ENCODE data around the gene GPR119. TPM values are rescaled to one million over a fixed set of nuclear protein-coding genes. Genes with fewer than 3 reads are reported as not detected.

The GPR119 gene
- total and polyA plus RNA-seq, 4 donors = 4.3 TPM; not detected in 3

DNA sequence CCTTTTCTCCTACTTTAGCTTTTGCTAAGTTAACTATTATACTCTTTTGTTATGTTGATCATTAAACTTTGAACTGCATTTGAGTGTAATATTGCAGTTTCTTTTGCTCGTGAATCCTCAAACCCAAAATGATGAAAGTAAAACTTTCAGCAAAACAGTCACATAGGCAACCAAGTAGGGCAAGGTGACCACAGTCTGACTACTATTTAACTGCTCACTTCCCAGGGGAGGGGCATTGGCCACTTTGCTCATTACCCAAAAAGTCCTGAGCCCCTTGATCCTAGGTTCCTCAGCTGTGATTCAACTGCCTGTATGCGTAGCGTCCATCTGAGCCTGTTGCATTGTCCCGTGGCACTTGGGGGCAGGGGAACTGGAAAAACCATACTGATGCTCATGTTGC, 33.3 kb upstream of the GPR119 start:
- no peaks in the 10 kb centered on the region for H3K9me3 ChIP-seq (ENCODE audit: control insufficient read depth in 4 of 4, low read length in 3 of 4)
- H3K4me1 ChIP-seq (ENCODE audit: control insufficient read depth in 4 of 4, insufficient read depth in 4 of 4, low read length in 3 of 4) = no peaks in the 10 kb centered on the region
- no peak for TF ChIP-seq HNF4A (conservative IDR thresholded peaks at IDR 0.05)
- no peak overlapping the region for H3K9ac ChIP-seq (ENCODE audit: low read depth in 1 of 2, low read length in 2 of 2)
- no peak for DNase-seq (ENCODE audit: low spot score)
- peaks cover 0 to 4% (median 0%) of the 10 kb centered on the region in 4 donors for H3K36me3 ChIP-seq (ENCODE audit: control insufficient read depth in 4 of 4, insufficient read depth in 3 of 4, low read depth in 1 of 4, low read length in 3 of 4)
- no peaks in the 10 kb centered on the region for H3K27me3 ChIP-seq (ENCODE audit: control insufficient read depth in 4 of 4, insufficient read depth in 4 of 4, low read length in 3 of 4)
- H3K4me3 ChIP-seq (ENCODE audit: low read depth in 1 of 3, low read length in 3 of 3) = no peak overlapping the region
- H3K27ac ChIP-seq (ENCODE audit: low read depth in 1 of 2, low read length in 2 of 2) = no peak overlapping the region
- 90% methylated on average over 4 of the region's 4 CpGs for WGBS

DNA sequence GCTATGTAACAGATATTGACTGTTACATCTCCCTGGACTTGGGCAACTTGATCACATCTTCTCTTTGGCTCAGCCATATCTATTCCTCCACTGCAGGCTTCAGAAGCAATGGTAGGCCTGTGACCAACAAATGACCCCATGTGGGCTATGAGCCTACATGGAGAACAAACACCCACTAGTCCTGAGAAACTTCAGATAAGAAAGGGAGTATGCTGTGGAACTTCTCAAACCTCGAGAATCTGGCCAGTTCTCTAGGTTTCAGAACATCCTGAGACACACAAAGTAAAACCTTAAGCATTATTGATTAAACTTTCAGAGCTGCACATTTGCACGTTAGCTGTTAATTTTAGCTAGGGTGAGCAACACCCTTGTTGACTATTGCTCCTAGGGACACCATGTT, 32.6 kb upstream of the GPR119 start:
- no peak overlapping the region for H3K27ac ChIP-seq (ENCODE audit: low read depth in 1 of 2, low read length in 2 of 2)

More for the DNA sequence above, 32.6 kb upstream of the GPR119 start:
- no peak for DNase-seq (ENCODE audit: low spot score)
- TF ChIP-seq HNF4A (conservative IDR thresholded peaks at IDR 0.05) = no peak
- TF ChIP-seq, protein P1, sequence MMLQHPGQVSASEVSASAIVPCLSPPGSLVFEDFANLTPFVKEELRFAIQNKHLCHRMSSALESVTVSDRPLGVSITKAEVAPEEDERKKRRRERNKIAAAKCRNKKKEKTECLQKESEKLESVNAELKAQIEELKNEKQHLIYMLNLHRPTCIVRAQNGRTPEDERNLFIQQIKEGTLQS (IDR thresholded peaks at IDR 0.05) = no peak
- no peak for TF ChIP-seq RXRA (IDR thresholded peaks at IDR 0.05)
- TF ChIP-seq, protein P2, sequence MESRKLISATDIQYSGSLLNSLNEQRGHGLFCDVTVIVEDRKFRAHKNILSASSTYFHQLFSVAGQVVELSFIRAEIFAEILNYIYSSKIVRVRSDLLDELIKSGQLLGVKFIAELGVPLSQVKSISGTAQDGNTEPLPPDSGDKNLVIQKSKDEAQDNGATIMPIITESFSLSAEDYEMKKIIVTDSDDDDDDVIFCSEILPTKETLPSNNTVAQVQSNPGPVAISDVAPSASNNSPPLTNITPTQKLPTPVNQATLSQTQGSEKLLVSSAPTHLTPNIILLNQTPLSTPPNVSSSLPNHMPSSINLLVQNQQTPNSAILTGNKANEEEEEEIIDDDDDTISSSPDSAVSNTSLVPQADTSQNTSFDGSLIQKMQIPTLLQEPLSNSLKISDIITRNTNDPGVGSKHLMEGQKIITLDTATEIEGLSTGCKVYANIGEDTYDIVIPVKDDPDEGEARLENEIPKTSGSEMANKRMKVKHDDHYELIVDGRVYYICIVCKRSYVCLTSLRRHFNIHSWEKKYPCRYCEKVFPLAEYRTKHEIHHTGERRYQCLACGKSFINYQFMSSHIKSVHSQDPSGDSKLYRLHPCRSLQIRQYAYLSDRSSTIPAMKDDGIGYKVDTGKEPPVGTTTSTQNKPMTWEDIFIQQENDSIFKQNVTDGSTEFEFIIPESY (IDR thresholded peaks at IDR 0.05) = no peak
- no peak for TF ChIP-seq SP1 (IDR thresholded peaks at IDR 0.05)
- TF ChIP-seq FOXA1 (IDR thresholded peaks at IDR 0.05) = no peak
- TF ChIP-seq, protein P3, sequence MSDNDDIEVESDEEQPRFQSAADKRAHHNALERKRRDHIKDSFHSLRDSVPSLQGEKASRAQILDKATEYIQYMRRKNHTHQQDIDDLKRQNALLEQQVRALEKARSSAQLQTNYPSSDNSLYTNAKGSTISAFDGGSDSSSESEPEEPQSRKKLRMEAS (IDR thresholded peaks at IDR 0.05) = no peak
- no peak for TF ChIP-seq NR2F2 (IDR thresholded peaks at IDR 0.05)
- TF ChIP-seq, protein P4, sequence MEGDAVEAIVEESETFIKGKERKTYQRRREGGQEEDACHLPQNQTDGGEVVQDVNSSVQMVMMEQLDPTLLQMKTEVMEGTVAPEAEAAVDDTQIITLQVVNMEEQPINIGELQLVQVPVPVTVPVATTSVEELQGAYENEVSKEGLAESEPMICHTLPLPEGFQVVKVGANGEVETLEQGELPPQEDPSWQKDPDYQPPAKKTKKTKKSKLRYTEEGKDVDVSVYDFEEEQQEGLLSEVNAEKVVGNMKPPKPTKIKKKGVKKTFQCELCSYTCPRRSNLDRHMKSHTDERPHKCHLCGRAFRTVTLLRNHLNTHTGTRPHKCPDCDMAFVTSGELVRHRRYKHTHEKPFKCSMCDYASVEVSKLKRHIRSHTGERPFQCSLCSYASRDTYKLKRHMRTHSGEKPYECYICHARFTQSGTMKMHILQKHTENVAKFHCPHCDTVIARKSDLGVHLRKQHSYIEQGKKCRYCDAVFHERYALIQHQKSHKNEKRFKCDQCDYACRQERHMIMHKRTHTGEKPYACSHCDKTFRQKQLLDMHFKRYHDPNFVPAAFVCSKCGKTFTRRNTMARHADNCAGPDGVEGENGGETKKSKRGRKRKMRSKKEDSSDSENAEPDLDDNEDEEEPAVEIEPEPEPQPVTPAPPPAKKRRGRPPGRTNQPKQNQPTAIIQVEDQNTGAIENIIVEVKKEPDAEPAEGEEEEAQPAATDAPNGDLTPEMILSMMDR (IDR thresholded peaks at IDR 0.05; ENCODE audit: low read depth, low read length, missing input control) = no peak
- TF ChIP-seq, protein P5, sequence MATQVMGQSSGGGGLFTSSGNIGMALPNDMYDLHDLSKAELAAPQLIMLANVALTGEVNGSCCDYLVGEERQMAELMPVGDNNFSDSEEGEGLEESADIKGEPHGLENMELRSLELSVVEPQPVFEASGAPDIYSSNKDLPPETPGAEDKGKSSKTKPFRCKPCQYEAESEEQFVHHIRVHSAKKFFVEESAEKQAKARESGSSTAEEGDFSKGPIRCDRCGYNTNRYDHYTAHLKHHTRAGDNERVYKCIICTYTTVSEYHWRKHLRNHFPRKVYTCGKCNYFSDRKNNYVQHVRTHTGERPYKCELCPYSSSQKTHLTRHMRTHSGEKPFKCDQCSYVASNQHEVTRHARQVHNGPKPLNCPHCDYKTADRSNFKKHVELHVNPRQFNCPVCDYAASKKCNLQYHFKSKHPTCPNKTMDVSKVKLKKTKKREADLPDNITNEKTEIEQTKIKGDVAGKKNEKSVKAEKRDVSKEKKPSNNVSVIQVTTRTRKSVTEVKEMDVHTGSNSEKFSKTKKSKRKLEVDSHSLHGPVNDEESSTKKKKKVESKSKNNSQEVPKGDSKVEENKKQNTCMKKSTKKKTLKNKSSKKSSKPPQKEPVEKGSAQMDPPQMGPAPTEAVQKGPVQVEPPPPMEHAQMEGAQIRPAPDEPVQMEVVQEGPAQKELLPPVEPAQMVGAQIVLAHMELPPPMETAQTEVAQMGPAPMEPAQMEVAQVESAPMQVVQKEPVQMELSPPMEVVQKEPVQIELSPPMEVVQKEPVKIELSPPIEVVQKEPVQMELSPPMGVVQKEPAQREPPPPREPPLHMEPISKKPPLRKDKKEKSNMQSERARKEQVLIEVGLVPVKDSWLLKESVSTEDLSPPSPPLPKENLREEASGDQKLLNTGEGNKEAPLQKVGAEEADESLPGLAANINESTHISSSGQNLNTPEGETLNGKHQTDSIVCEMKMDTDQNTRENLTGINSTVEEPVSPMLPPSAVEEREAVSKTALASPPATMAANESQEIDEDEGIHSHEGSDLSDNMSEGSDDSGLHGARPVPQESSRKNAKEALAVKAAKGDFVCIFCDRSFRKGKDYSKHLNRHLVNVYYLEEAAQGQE (IDR thresholded peaks at IDR 0.05) = no peak
- no peak for TF ChIP-seq HNF4G (IDR thresholded peaks at IDR 0.05)
- no peak for TF ChIP-seq RAD21 (IDR thresholded peaks at IDR 0.05)
- TF ChIP-seq GABPA (IDR thresholded peaks at IDR 0.05 in 1 of 2, conservative IDR thresholded peaks at IDR 0.05 in 1 of 2) = no peak
- no peak for TF ChIP-seq JUND (IDR thresholded peaks at IDR 0.05)
- no peak for TF ChIP-seq TAF1 (conservative IDR thresholded peaks at IDR 0.05)
- H3K36me3 ChIP-seq (ENCODE audit: control insufficient read depth in 4 of 4, insufficient read depth in 3 of 4, low read depth in 1 of 4, low read length in 3 of 4) = peaks cover 0 to 4% (median 0%) of the 10 kb centered on the region in 4 donors
- H3K4me1 ChIP-seq (ENCODE audit: control insufficient read depth in 4 of 4, insufficient read depth in 4 of 4, low read length in 3 of 4) = no peaks in the 10 kb centered on the region
- H3K27me3 ChIP-seq (ENCODE audit: control insufficient read depth in 4 of 4, insufficient read depth in 4 of 4, low read length in 3 of 4) = no peaks in the 10 kb centered on the region
- no peak overlapping the region for H3K4me3 ChIP-seq (ENCODE audit: low read depth in 1 of 3, low read length in 3 of 3)
- no peak overlapping the region for H3K9ac ChIP-seq (ENCODE audit: low read depth in 1 of 2, low read length in 2 of 2)
- H3K9me3 ChIP-seq (ENCODE audit: control insufficient read depth in 4 of 4, low read length in 3 of 4) = no peaks in the 10 kb centered on the region
- 83% methylated on average over 2 of the region's 2 CpGs for WGBS

All from liver (tissue), 9 donors.